Activated T-cell treated with anti-CD3 and anti-CD28 coated beads, Interleukin-2, amount 50 U/mL, for 72 hours (primary cell): Measurements from ENCODE around the gene NT5C2. TPM values are rescaled to one million over a fixed set of nuclear protein-coding genes. Genes with fewer than 3 reads are reported as not detected.
"Not testable (repeated sequence)": the region's sequence is repeated elsewhere in the genome, so short reads cannot be mapped to it uniquely, and the experiment has no call there.

ENCODE experiments used
- ATAC-seq, 2 donors: fragments of 150-1000 bp; cut with Tn5 transposase; replicated peaks in 1 of 2; 2 replicates each; pipeline ENCODE4 v1.10.0; 2021; ENCODE audit warnings: moderate library complexity in 2 of 2, mild to moderate bottlenecking in 1 of 2
- DNase-seq, 2 donors: peaks; one replicate each; pipeline ENCODE4 v3.0.0; 2021 to 2022; ENCODE audit warnings: mixed read lengths in 1 of 2
- H3K27ac Mint-ChIP-seq: one replicate; pipeline ENCODE4 v1.8.0; 2022; ENCODE audit warnings: mild to moderate bottlenecking, moderate library complexity, mixed read lengths
- H3K27me3 Mint-ChIP-seq: one replicate; pipeline ENCODE4 v1.8.0; 2022; ENCODE audit warnings: low read depth, mixed read lengths
- H3K36me3 Mint-ChIP-seq, 2 donors: one replicate each; pipeline ENCODE4 v1.8.0; 2022; ENCODE audit warnings: mixed read lengths in 2 of 2, mild to moderate bottlenecking in 1 of 2; ENCODE audit not compliant: insufficient read depth in 2 of 2
- H3K4me1 Mint-ChIP-seq: one replicate; pipeline ENCODE4 v1.8.0; 2022; ENCODE audit warnings: low read depth, mixed read lengths
- H3K4me3 Mint-ChIP-seq, 2 donors: one replicate each; pipeline ENCODE4 v1.8.0; 2022; ENCODE audit warnings: mild to moderate bottlenecking in 2 of 2, mixed read lengths in 2 of 2, moderate library complexity in 2 of 2
- H3K9me3 Mint-ChIP-seq, 2 donors: one replicate each; pipeline ENCODE4 v1.8.0; 2022; ENCODE audit warnings: mixed read lengths in 2 of 2
- total RNA-seq, 2 donors: library from RNA; stranded (reverse); gene quantifications; one replicate each; pipeline ENCODE4 v1.2.3, GENCODE V29; 2022

The NT5C2 gene
- total RNA-seq, 2 donors from 2014 or later, result 99.6 to 102 TPM

- Mint-ChIP-seq H3K9me3 (peaks cover 0 to 7% of the 10 kb centered on the region in 2 donors), H3K4me1 (peaks cover 8% of the 10 kb centered on the region), H3K27me3 (peaks cover 7% of the 10 kb centered on the region), H3K27ac (no peak overlapping the region), H3K4me3 (no peak overlapping the region), H3K36me3 (peaks cover 3 to 5% of the 10 kb centered on the region in 2 donors)
- DNase-seq (no peak), ATAC-seq (no peak)
These were observed 22.5 kb upstream of the NT5C2 start for GRCh38 chr10:103215601-103216000.

- H3K4me3 Mint-ChIP-seq, H3K36me3 Mint-ChIP-seq, ATAC-seq, H3K27ac Mint-ChIP-seq, DNase-seq, H3K4me1 Mint-ChIP-seq, H3K9me3 Mint-ChIP-seq: not testable (repeated sequence)
- peaks cover 11% of the 10 kb centered on the region for H3K27me3 Mint-ChIP-seq
These were observed 17.2 kb upstream of the NT5C2 start for GRCh38 chr10:103210262-103210661.

GRCh38 chr10:103207643-103208042 is 14.6 kb upstream of the NT5C2 start:
- not testable (repeated sequence) for H3K27ac Mint-ChIP-seq, H3K36me3 Mint-ChIP-seq
- H3K27me3 Mint-ChIP-seq, result peaks cover 11% of the 10 kb centered on the region

GRCh38 chr10:103207141-103207540 is 14.1 kb upstream of the NT5C2 start:
- Mint-ChIP-seq H3K27ac (no peak overlapping the region), H3K4me3 (no peak overlapping the region)

More at GRCh38 chr10:103207643-103208042, 14.6 kb upstream of the NT5C2 start:
- H3K4me3 Mint-ChIP-seq, ATAC-seq, DNase-seq, H3K4me1 Mint-ChIP-seq, H3K9me3 Mint-ChIP-seq: not testable (repeated sequence)

GRCh38 chr10:103206715-103207114 is 13.6 kb upstream of the NT5C2 start:
- not testable (repeated sequence) for H3K9me3 Mint-ChIP-seq, H3K4me1 Mint-ChIP-seq, H3K36me3 Mint-ChIP-seq, DNase-seq, ATAC-seq, H3K27ac Mint-ChIP-seq, H3K4me3 Mint-ChIP-seq
- H3K27me3 Mint-ChIP-seq, result peaks cover 11% of the 10 kb centered on the region

More at GRCh38 chr10:103207141-103207540, 14.1 kb upstream of the NT5C2 start:
- Mint-ChIP-seq H3K4me1 (no peaks in the 10 kb centered on the region), H3K9me3 (peaks cover 0 to 2% of the 10 kb centered on the region in 2 donors), H3K27me3 (peaks cover 11% of the 10 kb centered on the region), H3K36me3 (peaks cover 1 to 3% of the 10 kb centered on the region in 2 donors)
- DNase-seq (no peak), ATAC-seq (no peak)

GRCh38 chr10:103205401-103205800 is 12.3 kb upstream of the NT5C2 start:
- not testable (repeated sequence) for ATAC-seq, H3K4me3 Mint-ChIP-seq, H3K27ac Mint-ChIP-seq, H3K9me3 Mint-ChIP-seq, DNase-seq, H3K4me1 Mint-ChIP-seq, H3K36me3 Mint-ChIP-seq
- peaks cover 11% of the 10 kb centered on the region for H3K27me3 Mint-ChIP-seq

- H3K4me1 Mint-ChIP-seq, result no peaks in the 10 kb centered on the region
- no peak for ATAC-seq
- no peak overlapping the region for H3K27ac Mint-ChIP-seq
- peaks cover 11% of the 10 kb centered on the region for H3K27me3 Mint-ChIP-seq
- H3K9me3 Mint-ChIP-seq, result no peaks in the 10 kb centered on the region
- DNase-seq, result no peak
- no peaks in the 10 kb centered on the region for H3K36me3 Mint-ChIP-seq
- no peak overlapping the region for H3K4me3 Mint-ChIP-seq
These were observed 11.5 kb upstream of the NT5C2 start for GRCh38 chr10:103204353-103205255.

GRCh38 chr10:103203466-103203865 is 10.4 kb upstream of the NT5C2 start:
- H3K4me3 Mint-ChIP-seq, result no peak overlapping the region
- H3K27me3 Mint-ChIP-seq, result peaks cover 11% of the 10 kb centered on the region
- H3K9me3 Mint-ChIP-seq, result no peaks in the 10 kb centered on the region
- no peak overlapping the region for H3K27ac Mint-ChIP-seq
- no peak for DNase-seq
- no peak for ATAC-seq
- H3K36me3 Mint-ChIP-seq, result no peaks in the 10 kb centered on the region
- H3K4me1 Mint-ChIP-seq, result no peaks in the 10 kb centered on the region

GRCh38 chr10:103202319-103202718 is 9.2 kb upstream of the NT5C2 start:
- Mint-ChIP-seq H3K27me3 (peaks cover 11% of the 10 kb centered on the region), H3K36me3 (no peaks in the 10 kb centered on the region), H3K27ac (no peak overlapping the region), H3K4me1 (peaks cover 9% of the 10 kb centered on the region), H3K9me3 (no peaks in the 10 kb centered on the region), H3K4me3 (no peak overlapping the region)
- no peak for DNase-seq
- no peak for ATAC-seq

- Mint-ChIP-seq H3K9me3 (no peaks in the 10 kb centered on the region), H3K27ac (no peak overlapping the region), H3K4me3 (no peak overlapping the region), H3K4me1 (peaks cover 21% of the 10 kb centered on the region), H3K27me3 (no peaks in the 10 kb centered on the region), H3K36me3 (peaks cover 0 to 2% of the 10 kb centered on the region in 2 donors)
- DNase-seq (no peak), ATAC-seq (no peak)
These were observed 6.4 kb upstream of the NT5C2 start for GRCh38 chr10:103199488-103199887.

GRCh38 chr10:103198648-103199047 is 5.6 kb upstream of the NT5C2 start:
- Mint-ChIP-seq H3K9me3 (no peaks in the 10 kb centered on the region), H3K4me3 (no peak overlapping the region), H3K4me1 (peaks cover 21% of the 10 kb centered on the region), H3K27me3 (peaks cover 7% of the 10 kb centered on the region), H3K27ac (no peak overlapping the region), H3K36me3 (peaks cover 0 to 2% of the 10 kb centered on the region in 2 donors)
- ATAC-seq (no peak), DNase-seq (no peak)

GRCh38 chr10:103197903-103198302 is 4.8 kb upstream of the NT5C2 start:
- H3K9me3 Mint-ChIP-seq, result no peaks in the 10 kb centered on the region
- H3K4me3 Mint-ChIP-seq, result peak overlapping the region in 1 of 2 donors; percentile 3
- no peak for ATAC-seq
- peak overlapping the region; percentile 16 for H3K27ac Mint-ChIP-seq
- peaks cover 10% of the 10 kb centered on the region for H3K27me3 Mint-ChIP-seq
- H3K36me3 Mint-ChIP-seq, result peaks cover 0 to 2% of the 10 kb centered on the region in 2 donors
- H3K4me1 Mint-ChIP-seq, result peaks cover 26% of the 10 kb centered on the region
- no peak for DNase-seq

- H3K27me3 Mint-ChIP-seq, result peaks cover 10% of the 10 kb centered on the region
- H3K4me3 Mint-ChIP-seq, result peak overlapping the region; percentile 61 to 76
- no peaks in the 10 kb centered on the region for H3K9me3 Mint-ChIP-seq
- DNase-seq, result peak; percentile 41 to 49
- peak overlapping the region; percentile 56 for H3K27ac Mint-ChIP-seq
- peaks cover 27% of the 10 kb centered on the region for H3K4me1 Mint-ChIP-seq
- ATAC-seq, result peak; percentile 51 to 69
- peaks cover 0 to 5% of the 10 kb centered on the region in 2 donors for H3K36me3 Mint-ChIP-seq
These were observed 4.1 kb upstream of the NT5C2 start for GRCh38 chr10:103197174-103197573.
